ENCODE measurements around the gene SETD3. TPM values are rescaled to one million over a fixed set of nuclear protein-coding genes. Genes with fewer than 3 reads are reported as not detected.

Gene SETD3
- polyA plus RNA-seq, 1 donor (not counting 4 experiments of a cell fraction or from before 2014, with no cell fraction given): 48.1 TPM

DNA sequence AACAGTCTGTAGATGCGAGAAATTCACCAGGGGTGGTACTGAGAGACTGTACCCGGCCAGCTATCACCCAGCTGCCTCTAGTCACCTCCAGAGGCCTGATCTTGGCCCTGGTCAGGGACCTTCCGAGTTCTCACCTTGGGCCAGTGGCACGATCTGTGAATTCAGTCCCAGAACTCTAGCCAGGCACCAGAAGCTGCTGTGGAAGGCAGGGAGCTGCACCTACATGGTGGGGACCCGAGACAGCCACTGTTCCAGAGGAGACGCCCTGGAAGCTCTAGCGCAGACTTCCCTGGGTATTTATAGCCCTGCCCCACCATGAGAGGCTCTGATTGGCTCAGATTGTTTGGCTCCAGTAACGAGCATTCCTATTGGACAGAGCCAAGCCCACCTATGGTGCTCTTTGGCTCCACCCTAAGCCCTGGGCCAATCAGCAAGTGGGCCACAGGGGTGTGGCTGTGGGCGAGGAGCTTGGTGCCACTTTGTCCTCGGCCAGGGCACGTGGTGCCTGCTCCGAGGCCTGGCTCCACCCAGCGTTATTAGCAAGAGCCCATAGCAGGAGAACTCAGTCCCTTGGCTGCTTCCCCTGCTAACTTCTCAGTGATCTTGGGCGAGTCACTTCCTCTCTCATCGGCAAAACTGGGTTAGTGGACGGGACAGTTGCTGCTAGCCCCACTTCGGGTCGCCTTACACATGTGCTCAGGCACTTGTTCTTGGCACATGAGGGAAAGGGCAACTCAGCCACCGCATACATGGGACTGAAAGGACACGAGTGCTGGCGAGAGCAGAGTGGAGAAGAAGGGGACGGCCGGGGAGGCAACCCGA, 119.7 kb downstream of the SETD3 start:
- H3K79me2 ChIP-seq (ENCODE audit: control insufficient read depth, insufficient read depth, low read length): no peaks in the 10 kb centered on the region
- no peaks in the 10 kb centered on the region for H3K9me3 ChIP-seq (ENCODE audit: control insufficient read depth, low read depth, low read length)
- no peaks in the 10 kb centered on the region for H3K27me3 ChIP-seq (ENCODE audit: control insufficient read depth, extremely low read depth, insufficient read depth, low read length)
- H3K4me3 ChIP-seq (ENCODE audit: control insufficient read depth in 2 of 3, extremely low read depth in 1 of 3, insufficient read depth in 2 of 3, low read depth in 1 of 3, low read length in 3 of 3): no peak overlapping the region
- DNase-seq (ENCODE audit: low read depth, low spot score) (no peak), FAIRE-seq (no peak)
- TF ChIP-seq CTCF (optimal IDR thresholded peaks at IDR 0.05 in 1 of 3, IDR thresholded peaks at IDR 0.05 in 1 of 3, conservative IDR thresholded peaks at IDR 0.05 in 1 of 3; ENCODE audit: extremely low read depth in 1 of 3, insufficient read depth in 2 of 3, low read length in 3 of 3): no peak
- no peak overlapping the region for H3K27ac ChIP-seq (ENCODE audit: control insufficient read depth, insufficient read depth, low read length)
- H3K4me2 ChIP-seq (ENCODE audit: control insufficient read depth, extremely low read depth, insufficient read depth, low read depth, low read length): no peak overlapping the region
- H3K4me1 ChIP-seq (ENCODE audit: control insufficient read depth, extremely low read depth, insufficient read depth, low read length): no peaks in the 10 kb centered on the region
- no peak overlapping the region for H3K9ac ChIP-seq (ENCODE audit: control insufficient read depth, extremely low read depth, insufficient read depth, low read length)
- dilution Hi-C loops (cut with MboI; ENCODE audit: extremely low pct_ligation_motif_present, low sequenced_read_pairs): no loop called here
- H4K20me1 ChIP-seq (ENCODE audit: control insufficient read depth, extremely low read depth, insufficient read depth, low read length): no peaks in the 10 kb centered on the region
- H2AFZ ChIP-seq (ENCODE audit: control insufficient read depth, low read length): no peak overlapping the region
- H3K36me3 ChIP-seq (ENCODE audit: control insufficient read depth in 2 of 2, extremely low read depth in 1 of 2, insufficient read depth in 2 of 2, low read length in 2 of 2): no peaks in the 10 kb centered on the region
- no peaks in the 10 kb centered on the region for H3K9me1 ChIP-seq (ENCODE audit: control insufficient read depth, extremely low read depth, insufficient read depth, low read length)

DNA sequence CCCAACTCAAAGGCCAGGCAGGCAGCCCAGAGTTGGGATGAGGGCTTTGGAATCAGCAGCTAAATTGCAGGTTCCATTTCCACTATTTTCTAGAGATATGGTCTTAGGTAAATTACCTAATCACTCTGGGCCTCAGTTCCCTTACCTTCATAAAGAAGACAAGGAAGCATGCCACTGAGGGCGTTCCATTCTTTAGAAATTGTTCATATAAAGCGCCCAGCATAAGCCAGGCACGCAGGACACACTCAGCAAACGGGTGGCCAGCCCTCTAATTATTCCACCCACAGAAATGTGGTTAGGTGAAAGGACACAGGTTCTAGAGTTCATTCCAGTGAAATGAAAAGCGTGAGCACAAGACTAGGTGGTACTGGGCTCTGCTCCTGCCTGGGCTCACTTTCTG, 120.8 kb downstream of the SETD3 start:
- FAIRE-seq: no peak
- no peak overlapping the region for H3K4me2 ChIP-seq (ENCODE audit: control insufficient read depth, extremely low read depth, insufficient read depth, low read depth, low read length)
- no peaks in the 10 kb centered on the region for H3K36me3 ChIP-seq (ENCODE audit: control insufficient read depth in 2 of 2, extremely low read depth in 1 of 2, insufficient read depth in 2 of 2, low read length in 2 of 2)
- no peaks in the 10 kb centered on the region for H3K79me2 ChIP-seq (ENCODE audit: control insufficient read depth, insufficient read depth, low read length)
- no peak overlapping the region for H2AFZ ChIP-seq (ENCODE audit: control insufficient read depth, low read length)
- no peak overlapping the region for H3K9ac ChIP-seq (ENCODE audit: control insufficient read depth, extremely low read depth, insufficient read depth, low read length)
- dilution Hi-C loops (cut with MboI; ENCODE audit: extremely low pct_ligation_motif_present, low sequenced_read_pairs): no loop called here
- H3K4me3 ChIP-seq (ENCODE audit: control insufficient read depth in 2 of 3, extremely low read depth in 1 of 3, insufficient read depth in 2 of 3, low read depth in 1 of 3, low read length in 3 of 3): no peak overlapping the region
- H4K20me1 ChIP-seq (ENCODE audit: control insufficient read depth, extremely low read depth, insufficient read depth, low read length): no peaks in the 10 kb centered on the region
- no peaks in the 10 kb centered on the region for H3K9me3 ChIP-seq (ENCODE audit: control insufficient read depth, low read depth, low read length)
- no peaks in the 10 kb centered on the region for H3K9me1 ChIP-seq (ENCODE audit: control insufficient read depth, extremely low read depth, insufficient read depth, low read length)
- no peaks in the 10 kb centered on the region for H3K4me1 ChIP-seq (ENCODE audit: control insufficient read depth, extremely low read depth, insufficient read depth, low read length)
- TF ChIP-seq CTCF (optimal IDR thresholded peaks at IDR 0.05 in 1 of 3, IDR thresholded peaks at IDR 0.05 in 1 of 3, conservative IDR thresholded peaks at IDR 0.05 in 1 of 3; ENCODE audit: extremely low read depth in 1 of 3, insufficient read depth in 2 of 3, low read length in 3 of 3): no peak
- TF ChIP-seq EZH2 (IDR thresholded peaks at IDR 0.05; ENCODE audit: low read length): no peak
- no peak for DNase-seq (ENCODE audit: low read depth, low spot score)
- no peaks in the 10 kb centered on the region for H3K27me3 ChIP-seq (ENCODE audit: control insufficient read depth, extremely low read depth, insufficient read depth, low read length)
- no peak overlapping the region for H3K27ac ChIP-seq (ENCODE audit: control insufficient read depth, insufficient read depth, low read length)

All from keratinocyte (primary cell).